ENCODE measurements around the gene ARID1B. TPM values are rescaled to one million over a fixed set of nuclear protein-coding genes. Genes with fewer than 3 reads are reported as not detected.

The ARID1B gene
- total RNA-seq, 1 experiment from 2014 or later: 60.3 TPM

DNA sequence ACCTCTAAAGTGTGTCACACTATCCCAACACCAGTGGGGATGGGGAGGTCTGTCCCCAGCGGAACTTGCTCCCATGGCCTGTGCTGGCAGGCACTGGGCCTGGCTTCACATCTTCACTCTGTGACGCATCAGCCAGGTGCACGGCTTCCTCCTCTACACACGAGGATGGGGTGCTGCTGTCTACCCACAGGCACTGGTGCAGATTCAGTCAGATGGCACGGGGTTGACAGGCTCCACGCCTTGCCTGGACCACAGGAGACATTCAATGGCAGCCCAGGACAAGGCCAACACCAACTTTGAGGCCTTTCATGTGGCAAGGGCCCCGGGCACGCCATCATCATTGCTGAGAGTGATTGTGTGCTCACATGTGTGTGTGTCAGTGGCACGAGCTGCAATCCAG, 453.7 kb downstream of the ARID1B start (continued):
- TF ChIP-seq, protein P1, sequence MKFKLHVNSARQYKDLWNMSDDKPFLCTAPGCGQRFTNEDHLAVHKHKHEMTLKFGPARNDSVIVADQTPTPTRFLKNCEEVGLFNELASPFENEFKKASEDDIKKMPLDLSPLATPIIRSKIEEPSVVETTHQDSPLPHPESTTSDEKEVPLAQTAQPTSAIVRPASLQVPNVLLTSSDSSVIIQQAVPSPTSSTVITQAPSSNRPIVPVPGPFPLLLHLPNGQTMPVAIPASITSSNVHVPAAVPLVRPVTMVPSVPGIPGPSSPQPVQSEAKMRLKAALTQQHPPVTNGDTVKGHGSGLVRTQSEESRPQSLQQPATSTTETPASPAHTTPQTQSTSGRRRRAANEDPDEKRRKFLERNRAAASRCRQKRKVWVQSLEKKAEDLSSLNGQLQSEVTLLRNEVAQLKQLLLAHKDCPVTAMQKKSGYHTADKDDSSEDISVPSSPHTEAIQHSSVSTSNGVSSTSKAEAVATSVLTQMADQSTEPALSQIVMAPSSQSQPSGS (CRISPR knock-in tag; IDR thresholded peaks at IDR 0.05; ENCODE audit: borderline replicate concordance, low read depth): no peak
- TF ChIP-seq IRF2 (CRISPR knock-in tag; IDR thresholded peaks at IDR 0.05; ENCODE audit: borderline replicate concordance, low read depth) (no peak), ZNF671 (CRISPR knock-in tag; IDR thresholded peaks at IDR 0.05) (no peak), SP1 (CRISPR knock-in tag; conservative IDR thresholded peaks at IDR 0.05) (no peak), ELF4 (CRISPR knock-in tag; IDR thresholded peaks at IDR 0.05; ENCODE audit: low read depth) (no peak), MXD4 (CRISPR knock-in tag; IDR thresholded peaks at IDR 0.05; ENCODE audit: borderline replicate concordance) (no peak), HMGA2 (CRISPR knock-in tag; IDR thresholded peaks at IDR 0.05) (no peak), KAT7 (CRISPR knock-in tag; IDR thresholded peaks at IDR 0.05; ENCODE audit: borderline replicate concordance) (no peak), CBFB (CRISPR knock-in tag; IDR thresholded peaks at IDR 0.05; ENCODE audit: low read depth) (no peak), ZNF423 (CRISPR knock-in tag; IDR thresholded peaks at IDR 0.05) (no peak)
- TF ChIP-seq, protein P2, sequence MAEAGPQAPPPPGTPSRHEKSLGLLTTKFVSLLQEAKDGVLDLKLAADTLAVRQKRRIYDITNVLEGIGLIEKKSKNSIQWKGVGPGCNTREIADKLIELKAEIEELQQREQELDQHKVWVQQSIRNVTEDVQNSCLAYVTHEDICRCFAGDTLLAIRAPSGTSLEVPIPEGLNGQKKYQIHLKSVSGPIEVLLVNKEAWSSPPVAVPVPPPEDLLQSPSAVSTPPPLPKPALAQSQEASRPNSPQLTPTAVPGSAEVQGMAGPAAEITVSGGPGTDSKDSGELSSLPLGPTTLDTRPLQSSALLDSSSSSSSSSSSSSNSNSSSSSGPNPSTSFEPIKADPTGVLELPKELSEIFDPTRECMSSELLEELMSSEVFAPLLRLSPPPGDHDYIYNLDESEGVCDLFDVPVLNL (CRISPR knock-in tag; IDR thresholded peaks at IDR 0.05; ENCODE audit: borderline replicate concordance, low read depth): no peak
- TF ChIP-seq, protein P3, sequence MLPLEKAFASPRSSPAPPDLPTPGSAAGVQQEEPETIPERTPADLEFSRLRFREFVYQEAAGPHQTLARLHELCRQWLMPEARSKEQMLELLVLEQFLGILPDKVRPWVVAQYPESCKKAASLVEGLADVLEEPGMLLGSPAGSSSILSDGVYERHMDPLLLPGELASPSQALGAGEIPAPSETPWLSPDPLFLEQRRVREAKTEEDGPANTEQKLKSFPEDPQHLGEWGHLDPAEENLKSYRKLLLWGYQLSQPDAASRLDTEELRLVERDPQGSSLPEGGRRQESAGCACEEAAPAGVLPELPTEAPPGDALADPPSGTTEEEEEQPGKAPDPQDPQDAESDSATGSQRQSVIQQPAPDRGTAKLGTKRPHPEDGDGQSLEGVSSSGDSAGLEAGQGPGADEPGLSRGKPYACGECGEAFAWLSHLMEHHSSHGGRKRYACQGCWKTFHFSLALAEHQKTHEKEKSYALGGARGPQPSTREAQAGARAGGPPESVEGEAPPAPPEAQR (CRISPR knock-in tag; IDR thresholded peaks at IDR 0.05): no peak
- TF ChIP-seq, protein P4, sequence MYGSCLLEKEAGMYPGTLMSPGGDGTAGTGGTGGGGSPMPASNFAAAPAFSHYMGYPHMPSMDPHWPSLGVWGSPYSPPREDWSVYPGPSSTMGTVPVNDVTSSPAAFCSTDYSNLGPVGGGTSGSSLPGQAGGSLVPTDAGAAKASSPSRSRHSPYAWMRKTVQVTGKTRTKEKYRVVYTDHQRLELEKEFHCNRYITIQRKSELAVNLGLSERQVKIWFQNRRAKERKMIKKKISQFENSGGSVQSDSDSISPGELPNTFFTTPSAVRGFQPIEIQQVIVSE (CRISPR knock-in tag; IDR thresholded peaks at IDR 0.05; ENCODE audit: borderline replicate concordance): no peak
- TF ChIP-seq, protein P5, sequence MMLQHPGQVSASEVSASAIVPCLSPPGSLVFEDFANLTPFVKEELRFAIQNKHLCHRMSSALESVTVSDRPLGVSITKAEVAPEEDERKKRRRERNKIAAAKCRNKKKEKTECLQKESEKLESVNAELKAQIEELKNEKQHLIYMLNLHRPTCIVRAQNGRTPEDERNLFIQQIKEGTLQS (CRISPR knock-in tag; conservative IDR thresholded peaks at IDR 0.05): no peak

DNA sequence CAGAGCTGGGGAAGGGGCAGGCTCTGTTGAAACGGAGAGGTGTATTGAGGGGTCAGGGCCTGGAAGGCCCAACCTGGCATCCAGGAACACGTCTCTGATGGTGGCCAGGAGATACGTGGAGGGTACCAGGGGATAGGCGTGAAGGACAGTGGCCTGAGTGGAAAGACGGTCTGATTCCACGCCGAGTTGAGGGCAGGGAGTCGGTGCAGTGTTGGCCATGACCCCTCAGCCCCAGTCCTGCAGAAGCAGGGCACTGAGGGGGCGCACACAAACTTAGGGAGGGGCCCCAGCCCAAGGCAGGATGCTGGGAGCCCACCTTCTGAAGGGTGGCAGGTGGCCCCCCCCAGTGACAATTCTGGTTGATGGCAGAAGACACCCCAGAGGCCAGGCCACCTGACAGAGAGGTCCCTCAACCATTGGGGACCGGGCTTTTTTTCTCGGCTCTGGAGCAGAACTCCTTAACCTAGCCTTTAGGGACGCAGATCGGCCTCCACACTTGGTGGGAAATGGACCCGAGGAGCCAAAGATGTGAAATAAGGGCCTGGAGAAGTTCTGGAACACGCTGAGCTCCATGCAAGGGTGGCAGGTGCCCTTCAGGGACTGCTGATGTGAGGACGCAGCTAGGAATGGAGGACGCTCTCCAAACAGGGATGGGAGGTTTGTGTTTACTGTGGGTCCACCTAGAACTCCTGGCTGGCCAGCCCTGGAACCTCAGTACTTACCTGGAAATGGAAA, 455.1 kb downstream of the ARID1B start:
- no peak overlapping the region for H3K27ac Mint-ChIP-seq
- no peaks in the 10 kb centered on the region for H3K9me3 Mint-ChIP-seq
- ChIA-PET POLR2A (no interaction called here), CTCF (no interaction called here)
- DNase-seq (ENCODE audit: low spot score): no peak
- peaks cover 43% of the 10 kb centered on the region for H3K27me3 Mint-ChIP-seq (ENCODE audit: low read depth)
- H3K36me3 Mint-ChIP-seq: no peaks in the 10 kb centered on the region
- ATAC-seq: no peak
- H3K4me3 Mint-ChIP-seq: no peak overlapping the region
- peaks cover 25% of the 10 kb centered on the region for H3K4me1 Mint-ChIP-seq
- TF ChIP-seq ZNF396 (CRISPR knock-in tag; IDR thresholded peaks at IDR 0.05; ENCODE audit: borderline replicate concordance) (no peak), NR3C1 (CRISPR knock-in tag; conservative IDR thresholded peaks at IDR 0.05; ENCODE audit: low read depth) (no peak), EMX1 (CRISPR knock-in tag; IDR thresholded peaks at IDR 0.05) (no peak), CBFB (CRISPR knock-in tag; IDR thresholded peaks at IDR 0.05; ENCODE audit: low read depth) (no peak), ATF1 (CRISPR knock-in tag; IDR thresholded peaks at IDR 0.05) (no peak), SMAD4 (CRISPR knock-in tag; IDR thresholded peaks at IDR 0.05) (no peak), IRF2 (CRISPR knock-in tag; IDR thresholded peaks at IDR 0.05; ENCODE audit: borderline replicate concordance, low read depth) (no peak), TEAD1 (CRISPR knock-in tag; IDR thresholded peaks at IDR 0.05) (no peak)
- TF ChIP-seq, protein P1 (CRISPR knock-in tag; IDR thresholded peaks at IDR 0.05; ENCODE audit: borderline replicate concordance, low read depth): no peak
- TF ChIP-seq, protein P6, sequence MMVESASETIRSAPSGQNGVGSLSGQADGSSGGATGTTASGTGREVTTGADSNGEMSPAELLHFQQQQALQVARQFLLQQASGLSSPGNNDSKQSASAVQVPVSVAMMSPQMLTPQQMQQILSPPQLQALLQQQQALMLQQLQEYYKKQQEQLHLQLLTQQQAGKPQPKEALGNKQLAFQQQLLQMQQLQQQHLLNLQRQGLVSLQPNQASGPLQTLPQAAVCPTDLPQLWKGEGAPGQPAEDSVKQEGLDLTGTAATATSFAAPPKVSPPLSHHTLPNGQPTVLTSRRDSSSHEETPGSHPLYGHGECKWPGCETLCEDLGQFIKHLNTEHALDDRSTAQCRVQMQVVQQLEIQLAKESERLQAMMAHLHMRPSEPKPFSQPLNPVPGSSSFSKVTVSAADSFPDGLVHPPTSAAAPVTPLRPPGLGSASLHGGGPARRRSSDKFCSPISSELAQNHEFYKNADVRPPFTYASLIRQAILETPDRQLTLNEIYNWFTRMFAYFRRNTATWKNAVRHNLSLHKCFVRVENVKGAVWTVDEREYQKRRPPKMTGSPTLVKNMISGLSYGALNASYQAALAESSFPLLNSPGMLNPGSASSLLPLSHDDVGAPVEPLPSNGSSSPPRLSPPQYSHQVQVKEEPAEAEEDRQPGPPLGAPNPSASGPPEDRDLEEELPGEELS (CRISPR knock-in tag; IDR thresholded peaks at IDR 0.05): no peak
- TF ChIP-seq, protein P7, sequence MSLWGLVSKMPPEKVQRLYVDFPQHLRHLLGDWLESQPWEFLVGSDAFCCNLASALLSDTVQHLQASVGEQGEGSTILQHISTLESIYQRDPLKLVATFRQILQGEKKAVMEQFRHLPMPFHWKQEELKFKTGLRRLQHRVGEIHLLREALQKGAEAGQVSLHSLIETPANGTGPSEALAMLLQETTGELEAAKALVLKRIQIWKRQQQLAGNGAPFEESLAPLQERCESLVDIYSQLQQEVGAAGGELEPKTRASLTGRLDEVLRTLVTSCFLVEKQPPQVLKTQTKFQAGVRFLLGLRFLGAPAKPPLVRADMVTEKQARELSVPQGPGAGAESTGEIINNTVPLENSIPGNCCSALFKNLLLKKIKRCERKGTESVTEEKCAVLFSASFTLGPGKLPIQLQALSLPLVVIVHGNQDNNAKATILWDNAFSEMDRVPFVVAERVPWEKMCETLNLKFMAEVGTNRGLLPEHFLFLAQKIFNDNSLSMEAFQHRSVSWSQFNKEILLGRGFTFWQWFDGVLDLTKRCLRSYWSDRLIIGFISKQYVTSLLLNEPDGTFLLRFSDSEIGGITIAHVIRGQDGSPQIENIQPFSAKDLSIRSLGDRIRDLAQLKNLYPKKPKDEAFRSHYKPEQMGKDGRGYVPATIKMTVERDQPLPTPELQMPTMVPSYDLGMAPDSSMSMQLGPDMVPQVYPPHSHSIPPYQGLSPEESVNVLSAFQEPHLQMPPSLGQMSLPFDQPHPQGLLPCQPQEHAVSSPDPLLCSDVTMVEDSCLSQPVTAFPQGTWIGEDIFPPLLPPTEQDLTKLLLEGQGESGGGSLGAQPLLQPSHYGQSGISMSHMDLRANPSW (CRISPR knock-in tag; conservative IDR thresholded peaks at IDR 0.05; ENCODE audit: low read depth): no peak
